ENCODE measurements around the gene HSF4. TPM values are rescaled to one million over a fixed set of nuclear protein-coding genes. Genes with fewer than 3 reads are reported as not detected.

The HSF4 gene
- total RNA-seq, 4 donors from 2014 or later: 9.0 to 111 (median 29.7) TPM

DNA sequence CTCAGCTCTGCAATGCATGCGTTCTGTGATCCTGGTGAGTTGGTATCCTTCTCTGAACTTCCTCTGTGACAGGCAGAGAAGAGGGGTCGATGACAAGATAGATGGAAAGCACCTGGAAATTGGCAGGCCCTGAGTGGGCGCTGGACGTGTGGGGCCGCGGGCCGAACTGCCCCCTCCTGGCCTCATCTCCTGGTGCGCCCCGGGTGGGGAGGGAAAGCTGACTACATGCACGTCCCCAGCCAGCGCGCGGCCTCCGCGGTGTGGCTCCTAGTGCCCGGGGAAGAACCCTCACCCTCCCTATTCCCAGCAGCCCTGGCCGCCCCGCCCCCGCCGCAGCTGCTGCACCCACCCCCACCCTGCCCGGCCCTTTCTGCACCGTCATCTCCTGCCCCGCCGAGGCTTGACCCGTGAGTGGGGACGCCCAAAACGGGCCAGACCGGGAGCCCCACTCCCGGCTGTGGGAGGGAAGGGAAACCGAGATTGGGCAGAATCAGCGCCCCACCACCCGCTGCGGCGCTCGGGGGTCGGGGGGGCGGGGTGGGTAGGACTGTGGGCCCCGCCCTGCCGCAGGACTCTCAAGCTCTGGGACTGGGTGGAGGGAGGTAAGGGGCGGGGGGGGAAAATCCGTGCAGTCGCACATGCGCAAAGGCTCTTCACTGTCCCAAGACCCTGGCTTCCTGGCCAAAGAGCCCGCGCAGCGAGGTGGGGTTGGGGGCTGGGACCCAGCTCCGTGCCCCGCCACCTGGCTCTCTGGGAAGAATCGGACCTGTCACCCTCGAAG, 5.8 kb downstream of the HSF4 start, which contains the start of gene NOL3:
Gene NOL3, plus strand, starts transcription at position 371 of the 781 bp plus-strand sequence.
- ATAC-seq (peak; percentile 62 to 68), DNase-seq (peak; percentile 83 to 91)
- intact Hi-C loops (cut with DNase I; ENCODE audit: low total_unique reads) (loop anchor here (5.0 kb wide), 1 partner anchor 72 kb away; no protein-coding TSS in a partner anchor), in situ Hi-C loops (cut with MboI; ENCODE audit: low sequenced_read_pairs in 4 of 4) (no loop called here)
- H3K27me3 ChIP-seq: no peaks in the 10 kb centered on the region
- peak; percentile 81 to 87 for TF ChIP-seq POLR2A (IDR thresholded peaks at IDR 0.05)
- TF ChIP-seq, protein P1, sequence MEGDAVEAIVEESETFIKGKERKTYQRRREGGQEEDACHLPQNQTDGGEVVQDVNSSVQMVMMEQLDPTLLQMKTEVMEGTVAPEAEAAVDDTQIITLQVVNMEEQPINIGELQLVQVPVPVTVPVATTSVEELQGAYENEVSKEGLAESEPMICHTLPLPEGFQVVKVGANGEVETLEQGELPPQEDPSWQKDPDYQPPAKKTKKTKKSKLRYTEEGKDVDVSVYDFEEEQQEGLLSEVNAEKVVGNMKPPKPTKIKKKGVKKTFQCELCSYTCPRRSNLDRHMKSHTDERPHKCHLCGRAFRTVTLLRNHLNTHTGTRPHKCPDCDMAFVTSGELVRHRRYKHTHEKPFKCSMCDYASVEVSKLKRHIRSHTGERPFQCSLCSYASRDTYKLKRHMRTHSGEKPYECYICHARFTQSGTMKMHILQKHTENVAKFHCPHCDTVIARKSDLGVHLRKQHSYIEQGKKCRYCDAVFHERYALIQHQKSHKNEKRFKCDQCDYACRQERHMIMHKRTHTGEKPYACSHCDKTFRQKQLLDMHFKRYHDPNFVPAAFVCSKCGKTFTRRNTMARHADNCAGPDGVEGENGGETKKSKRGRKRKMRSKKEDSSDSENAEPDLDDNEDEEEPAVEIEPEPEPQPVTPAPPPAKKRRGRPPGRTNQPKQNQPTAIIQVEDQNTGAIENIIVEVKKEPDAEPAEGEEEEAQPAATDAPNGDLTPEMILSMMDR (IDR thresholded peaks at IDR 0.05 in 4 of 5, conservative IDR thresholded peaks at IDR 0.05 in 1 of 5): no peak
- H3K4me1 ChIP-seq: peaks cover 52 to 55% of the 10 kb centered on the region in 2 donors
- H3K4me3 ChIP-seq: peak within 1 kb of the TSS; percentile 54 to 78 (median 66)
- peak within 1 kb of the TSS; percentile 94 to 100 (median 96) for H3K27ac ChIP-seq
- no peaks in the 10 kb centered on the region for H3K36me3 ChIP-seq
- no peaks in the 10 kb centered on the region for H3K9me3 ChIP-seq

DNA sequence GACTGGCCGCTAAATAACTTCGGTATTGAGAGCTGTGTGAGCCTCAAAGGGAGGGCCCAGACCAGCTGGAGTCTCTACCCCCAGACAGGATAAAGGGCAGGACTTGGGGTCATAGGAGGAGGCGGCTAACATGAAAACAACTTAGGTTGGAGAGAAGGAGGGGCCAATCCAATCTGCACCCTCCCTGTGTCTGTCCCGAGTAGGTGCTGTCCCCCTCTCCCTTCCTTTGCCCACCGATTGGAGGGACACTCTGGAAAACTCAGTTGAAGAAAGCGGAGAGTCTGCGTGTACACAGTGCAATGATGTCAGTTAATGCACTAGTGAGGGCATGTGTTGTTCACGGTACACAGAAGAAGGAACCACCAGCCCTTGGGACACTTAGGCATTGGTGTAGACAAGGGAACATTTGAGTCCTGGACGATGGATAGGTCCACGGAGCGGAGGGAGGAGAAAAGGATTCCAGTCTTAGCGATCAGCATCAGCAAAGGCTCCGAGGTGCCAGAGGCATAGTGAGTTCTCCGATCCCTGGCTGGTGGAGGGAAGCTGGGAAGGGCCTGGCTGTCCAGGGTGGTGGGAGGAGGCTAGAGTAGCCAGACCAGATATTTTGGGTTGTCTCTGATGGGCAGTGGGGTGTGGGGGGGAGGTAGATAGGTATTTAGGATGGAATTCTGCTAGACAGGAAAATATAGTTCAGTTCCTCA, 6.6 kb downstream of the HSF4 start:
- in situ Hi-C loops (cut with MboI; ENCODE audit: low sequenced_read_pairs in 4 of 4) (no loop called here), intact Hi-C loops (cut with DNase I; ENCODE audit: low total_unique reads) (loop anchor here (5.0 kb wide), 1 partner anchor 71 kb away; no protein-coding TSS in a partner anchor)
- H3K9me3 ChIP-seq: no peaks in the 10 kb centered on the region
- no peaks in the 10 kb centered on the region for H3K27me3 ChIP-seq
- peak overlapping the region; percentile 54 to 78 (median 66) for H3K4me3 ChIP-seq
- H3K36me3 ChIP-seq: no peaks in the 10 kb centered on the region
- ATAC-seq (peak; percentile 21 to 34), DNase-seq (peak in 1 of 2 donors; percentile 61)
- peak in 1 of 2 donors; percentile 65 for TF ChIP-seq POLR2A (IDR thresholded peaks at IDR 0.05)
- TF ChIP-seq, protein P1 (IDR thresholded peaks at IDR 0.05 in 4 of 5, conservative IDR thresholded peaks at IDR 0.05 in 1 of 5): no peak
- H3K27ac ChIP-seq: peak overlapping the region; percentile 94 to 100 (median 96)
- peaks cover 51 to 56% of the 10 kb centered on the region in 2 donors for H3K4me1 ChIP-seq

DNA sequence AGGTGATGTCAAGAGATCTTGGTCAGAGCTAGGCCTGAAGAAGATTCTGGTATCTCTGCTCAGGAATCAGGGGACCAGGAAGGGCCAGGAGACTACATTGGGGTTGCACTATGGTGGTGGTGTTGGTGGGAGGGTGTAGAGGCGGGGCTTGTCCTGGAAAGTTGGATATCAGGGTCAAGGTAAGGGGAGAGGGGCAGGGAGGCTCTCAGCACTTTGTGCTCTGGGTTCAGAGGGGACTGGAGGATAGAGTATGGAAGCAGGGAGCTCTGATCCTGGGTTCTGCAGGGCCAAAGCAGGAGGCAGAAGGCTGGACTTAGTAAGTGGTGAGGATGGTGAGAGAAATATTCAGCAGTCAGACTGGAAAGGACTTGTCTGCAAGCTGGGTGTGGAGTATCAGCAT, 8.8 kb downstream of the HSF4 start:
- intact Hi-C loops (cut with DNase I; ENCODE audit: low total_unique reads): loop anchor here (5.0 kb wide), 1 partner anchor 69 kb away; no protein-coding TSS in a partner anchor

More for the DNA sequence above, 8.8 kb downstream of the HSF4 start:
- ATAC-seq: peak in 1 of 2 donors; percentile 3
- H3K4me1 ChIP-seq: peaks cover 57 to 67% of the 10 kb centered on the region in 2 donors
- H3K9me3 ChIP-seq: no peaks in the 10 kb centered on the region
- no peaks in the 10 kb centered on the region for H3K27me3 ChIP-seq
- H3K27ac ChIP-seq: peak overlapping the region; percentile 94 to 100 (median 96)
- H3K36me3 ChIP-seq: no peaks in the 10 kb centered on the region
- TF ChIP-seq, protein P1 (IDR thresholded peaks at IDR 0.05 in 4 of 5, conservative IDR thresholded peaks at IDR 0.05 in 1 of 5): no peak
- TF ChIP-seq POLR2A (IDR thresholded peaks at IDR 0.05): no peak
- H3K4me3 ChIP-seq: peak overlapping the region; percentile 61 to 67 (median 65)
- DNase-seq: no peak
- in situ Hi-C loops (cut with MboI; ENCODE audit: low sequenced_read_pairs in 4 of 4): no loop called here

Data from gastrocnemius medialis (tissue), 4 donors.